HFFc6 (cell line): ENCODE measurements around the gene HMCES. TPM values are rescaled to one million over a fixed set of nuclear protein-coding genes. Genes with fewer than 3 reads are reported as not detected.

Source experiments
- DNase-seq: peaks from one replicate; pipeline ENCODE4 v3.0.0-alpha.2; 2018
- H3K27ac Mint-ChIP-seq: 2 replicates; pipeline ENCODE4 v1.8.0; 2020; ENCODE audit warnings: mild to moderate bottlenecking, mixed read lengths
- H3K27me3 Mint-ChIP-seq: 2 replicates; pipeline ENCODE4 v1.8.0; 2021; ENCODE audit warnings: mild to moderate bottlenecking, moderate library complexity, mixed read lengths; ENCODE audit not compliant: insufficient read depth
- H3K36me3 Mint-ChIP-seq: 2 replicates; pipeline ENCODE4 v1.8.0; 2021; ENCODE audit warnings: low read depth, mixed read lengths
- H3K4me1 Mint-ChIP-seq: 2 replicates; pipeline ENCODE4 v1.8.0; 2020; ENCODE audit warnings: low read depth, mixed read lengths
- H3K4me3 Mint-ChIP-seq: 2 replicates; pipeline ENCODE4 v1.8.0; 2020; ENCODE audit warnings: mild to moderate bottlenecking, moderate library complexity, mixed read lengths
- H3K9me3 Mint-ChIP-seq: 2 replicates; pipeline ENCODE4 v1.8.0; 2020; ENCODE audit warnings: mild to moderate bottlenecking, mixed read lengths
- CTCF ChIP-seq: fragments of 200-600 bp; sonication (generic); IDR thresholded peaks from 2 replicates; pipeline ENCODE4 v1.5.0; 2021; ENCODE audit warnings: antibody characterized with exemption, mild to moderate bottlenecking
- total RNA-seq, 6 experiments: library from RNA; stranded (reverse); fragmentation: NEBNext Ultra II Directional; extraction: Animal tissue kit (Norgen Biotek cat#: 25700); gene quantifications; 2 replicates in 1 of 6; 3 replicates in 5 of 6; pipeline ENCODE4 v1.2.3, GENCODE V29; 2021

The HMCES gene
- total RNA-seq, 6 experiments from 2014 or later, result 28.3 to 33.9 (median 31.4) TPM

- Mint-ChIP-seq H3K36me3 (peaks cover 14% of the 10 kb centered on the region; the same call in 1 of the 2 replicates), H3K9me3 (no peaks in the 10 kb centered on the region), H3K4me1 (peaks cover 33% of the 10 kb centered on the region), H3K27ac (peak overlapping the region; percentile 51; the same call in 1 of the 2 replicates), H3K27me3 (no peaks in the 10 kb centered on the region), H3K4me3 (no peak overlapping the region)
- no peak for TF ChIP-seq CTCF
- DNase-seq, result no peak
Measured at GRCh38 chr3:129304962-129305222, 26.2 kb downstream of the HMCES start.

GRCh38 chr3:129305592-129306091, 27.0 kb downstream of the HMCES start:
- H3K27ac Mint-ChIP-seq, result peak overlapping the region; percentile 84
- H3K36me3 Mint-ChIP-seq, result peaks cover 14% of the 10 kb centered on the region; the same call in 1 of the 2 replicates
- DNase-seq, result peak; percentile 77
- no peaks in the 10 kb centered on the region; the same call in 1 of the 2 replicates for H3K27me3 Mint-ChIP-seq
- TF ChIP-seq CTCF, result no peak
- peaks cover 33% of the 10 kb centered on the region for H3K4me1 Mint-ChIP-seq
- no peaks in the 10 kb centered on the region for H3K9me3 Mint-ChIP-seq
- H3K4me3 Mint-ChIP-seq, result peak overlapping the region; percentile 82

- DNase-seq, result no peak
- no peaks in the 10 kb centered on the region for H3K9me3 Mint-ChIP-seq
- peaks cover 4% of the 10 kb centered on the region for H3K27me3 Mint-ChIP-seq
- no peak for TF ChIP-seq CTCF
- no peak overlapping the region for H3K27ac Mint-ChIP-seq
- peaks cover 49% of the 10 kb centered on the region for H3K4me1 Mint-ChIP-seq
- 0 out of 2 replicates have a peak, but pooled peaks cover 5% of the 10 kb centered on the region for H3K36me3 Mint-ChIP-seq
- no peak overlapping the region for H3K4me3 Mint-ChIP-seq
Measured at GRCh38 chr3:129308636-129309035, 30.0 kb downstream of the HMCES start.

- Mint-ChIP-seq H3K9me3 (no peaks in the 10 kb centered on the region), H3K4me3 (no peak overlapping the region), H3K27me3 (peaks cover 4% of the 10 kb centered on the region), H3K27ac (no peak overlapping the region), H3K4me1 (peaks cover 39% of the 10 kb centered on the region), H3K36me3 (0 out of 2 replicates have a peak, but pooled peaks cover 5% of the 10 kb centered on the region)
- no peak for TF ChIP-seq CTCF
- DNase-seq, result no peak
Measured at GRCh38 chr3:129310111-129311011, 31.7 kb downstream of the HMCES start.

- no peaks in the 10 kb centered on the region for H3K9me3 Mint-ChIP-seq
- peaks cover 4% of the 10 kb centered on the region for H3K27me3 Mint-ChIP-seq
- no peak overlapping the region for H3K4me3 Mint-ChIP-seq
- peak overlapping the region; percentile 60; the same call in 1 of the 2 replicates for H3K27ac Mint-ChIP-seq
- DNase-seq, result no peak
- H3K36me3 Mint-ChIP-seq, result 0 out of 2 replicates have a peak, but pooled peaks cover 5% of the 10 kb centered on the region
- peaks cover 30% of the 10 kb centered on the region for H3K4me1 Mint-ChIP-seq
- TF ChIP-seq CTCF, result no peak
Measured at GRCh38 chr3:129311054-129311902, 32.6 kb downstream of the HMCES start.
